Esophagus muscularis mucosa (tissue), 4 donors: ENCODE data around the gene C11orf68. TPM values are rescaled to one million over a fixed set of nuclear protein-coding genes. Genes with fewer than 3 reads are reported as not detected.

Source experiments
- DNase-seq: peaks from one replicate; pipeline ENCODE4 v3.0.0-alpha.2; 2017; ENCODE audit errors: extremely low spot score
- H3K27ac ChIP-seq, 4 donors: fragments of 200-600 bp; sonication (generic); replicated peaks in 1 of 4; 1 replicate in 3 of 4; 2 replicates in 1 of 4; pipeline ENCODE4 v1.5.1; 2016 to 2019; ENCODE audit warnings: mild to moderate bottlenecking in 1 of 4
- H3K27me3 ChIP-seq, 4 donors: fragments of 200-600 bp; sonication (generic); one replicate each; pipeline versions ENCODE4 v1.5.1 to v1.6.0; 2016 to 2019
- H3K36me3 ChIP-seq, 4 donors: fragments of 200-600 bp; sonication (generic); one replicate each; pipeline ENCODE4 v1.5.1; 2016 to 2019
- H3K4me1 ChIP-seq, 4 donors: fragments of 200-600 bp; sonication (generic); one replicate each; pipeline ENCODE4 v1.5.1; 2016 to 2019
- H3K4me3 ChIP-seq, 4 donors: fragments of 200-600 bp; sonication (generic); 1 replicate in 2 of 4; 2 replicates in 2 of 4; pipeline ENCODE4 v1.5.1; 2016 to 2019; ENCODE audit warnings: mild to moderate bottlenecking in 4 of 4, moderate library complexity in 1 of 4
- H3K9me3 ChIP-seq, 4 donors: fragments of 200-600 bp; sonication (generic); 1 replicate in 3 of 4; 2 replicates in 1 of 4; pipeline ENCODE4 v1.5.1; 2016 to 2019
- CTCF ChIP-seq, 3 experiments: fragments of 200-600 bp in 2 of 3; fragments of 450-650 bp in 1 of 3; sonication (generic) in 2 of 3; IDR thresholded peaks; one replicate each; pipeline ENCODE4 v1.5.1; 2017 to 2019; ENCODE audit warnings: antibody characterized with exemption in 3 of 3, mild to moderate bottlenecking in 2 of 3, moderate library complexity in 1 of 3
- EP300 ChIP-seq: sonication (generic); formaldehyde crosslinking; IDR thresholded peaks from one replicate; pipeline ENCODE4 v1.6.1; 2017; ENCODE audit warnings: antibody characterized with exemption
- POLR2A ChIP-seq: fragments of 450-650 bp; IDR thresholded peaks from one replicate; pipeline ENCODE4 v1.6.1; 2017; ENCODE audit warnings: antibody characterized with exemption, moderate library complexity, mild to moderate bottlenecking, low read depth
- POLR2AphosphoS5 ChIP-seq, 2 donors: sonication (generic); formaldehyde crosslinking; IDR thresholded peaks; one replicate each; pipeline ENCODE4 v1.6.1; 2017; ENCODE audit warnings: antibody characterized with exemption in 2 of 2
- WGBS: methylation state at CpG from one replicate; pipeline ENCODE4 v1.1.5; 2018; 5-methylcytosine and 5-hydroxymethylcytosine counted together
- intact Hi-C: fragments of 100-400 bp; cut with DNase I; formaldehyde crosslinking; loops from one replicate; pipeline ENCODE4 v1.15.1; 2023
- total RNA-seq, 4 donors: library from RNA; depleted of rRNA; stranded (reverse); fragments of >200 nt; gene quantifications; one replicate each; pipeline versions ENCODE4 v1.1.0 to v1.2.1, GENCODE V29; 2016

Gene C11orf68
- total RNA-seq, 4 donors from 2014 or later = 18.2 to 56.0 (median 28.0) TPM

- 85% methylated on average over 12 of the region's 12 CpGs for WGBS
- intact Hi-C loops = no loop called here
Observed at GRCh38 chr11:65947603-65948125, 28.8 kb upstream of the C11orf68 start.

GRCh38 chr11:65947133-65947532 is 28.3 kb upstream of the C11orf68 start:
- TF ChIP-seq POLR2AphosphoS5 (IDR thresholded peaks at IDR 0.05) = no peak
- TF ChIP-seq POLR2A = no peak
- no peak for TF ChIP-seq EP300
- no peak for TF ChIP-seq CTCF (IDR thresholded peaks at IDR 0.05)
- Histone ChIP-seq H3K4me3 (no peak overlapping the region), H3K27me3 (peaks cover 0 to 15% (median 0%) of the 10 kb centered on the region in 4 donors), H3K4me1 (no peaks in the 10 kb centered on the region), H3K9me3 (no peaks in the 10 kb centered on the region), H3K36me3 (no peaks in the 10 kb centered on the region), H3K27ac (no peak overlapping the region)
- 63% methylated on average over 12 of the region's 13 CpGs for WGBS
- DNase-seq = no peak
- intact Hi-C loops = no loop called here

More at GRCh38 chr11:65947603-65948125, 28.8 kb upstream of the C11orf68 start:
- Histone ChIP-seq H3K27ac (no peak overlapping the region), H3K9me3 (no peaks in the 10 kb centered on the region), H3K4me3 (no peak overlapping the region), H3K4me1 (no peaks in the 10 kb centered on the region), H3K36me3 (no peaks in the 10 kb centered on the region), H3K27me3 (peaks cover 0 to 15% (median 0%) of the 10 kb centered on the region in 4 donors)
- TF ChIP-seq POLR2A = no peak
- no peak for TF ChIP-seq EP300
- no peak for TF ChIP-seq POLR2AphosphoS5 (IDR thresholded peaks at IDR 0.05)
- no peak for TF ChIP-seq CTCF (IDR thresholded peaks at IDR 0.05)
- no peak for DNase-seq

- intact Hi-C loops = no loop called here
- H3K9me3 ChIP-seq = no peaks in the 10 kb centered on the region
- no peaks in the 10 kb centered on the region for H3K36me3 ChIP-seq
- no peak overlapping the region for H3K27ac ChIP-seq
- TF ChIP-seq CTCF (IDR thresholded peaks at IDR 0.05) = no peak
- TF ChIP-seq POLR2A = no peak
- no peak for TF ChIP-seq EP300
- no peak for TF ChIP-seq POLR2AphosphoS5 (IDR thresholded peaks at IDR 0.05)
- H3K4me3 ChIP-seq = no peak overlapping the region
- no peak for DNase-seq
- H3K4me1 ChIP-seq = no peaks in the 10 kb centered on the region
- 94% methylated on average over 3 of the region's 4 CpGs for WGBS
- H3K27me3 ChIP-seq = peaks cover 0 to 15% (median 0%) of the 10 kb centered on the region in 4 donors
Observed at GRCh38 chr11:65946655-65947054, 27.8 kb upstream of the C11orf68 start.

GRCh38 chr11:65945941-65946558 is 27.2 kb upstream of the C11orf68 start:
- WGBS = 87% methylated on average over 10 of the region's 11 CpGs
- TF ChIP-seq CTCF (IDR thresholded peaks at IDR 0.05) = no peak
- TF ChIP-seq EP300 = no peak
- no peak for TF ChIP-seq POLR2AphosphoS5 (IDR thresholded peaks at IDR 0.05)
- TF ChIP-seq POLR2A = no peak
- Histone ChIP-seq H3K9me3 (no peaks in the 10 kb centered on the region), H3K4me1 (no peaks in the 10 kb centered on the region), H3K27ac (no peak overlapping the region), H3K36me3 (no peaks in the 10 kb centered on the region), H3K27me3 (peaks cover 0 to 15% (median 0%) of the 10 kb centered on the region in 4 donors), H3K4me3 (no peak overlapping the region)
- no peak for DNase-seq
- intact Hi-C loops = no loop called here
